ENCODE data around the gene FKBP15. TPM values are rescaled to one million over a fixed set of nuclear protein-coding genes. Genes with fewer than 3 reads are reported as not detected.
"Not testable (repeated sequence)": the region's sequence is repeated elsewhere in the genome, so short reads cannot be mapped to it uniquely, and the experiment has no call there.

Gene FKBP15
- total RNA-seq, 2 donors from 2014 or later, result 12.5 to 45.6 TPM

GRCh38 chr9:113143432-113144227 is 77.4 kb downstream of the FKBP15 start:
- Mint-ChIP-seq H3K36me3 (peaks cover 4 to 6% of the 10 kb centered on the region in 2 donors), H3K9me3 (peaks cover 0 to 4% of the 10 kb centered on the region in 2 donors), H3K27ac (no peak overlapping the region)
- no peak for DNase-seq (ENCODE audit: low spot score in 2 of 2)
- no peak for ATAC-seq

DNA sequence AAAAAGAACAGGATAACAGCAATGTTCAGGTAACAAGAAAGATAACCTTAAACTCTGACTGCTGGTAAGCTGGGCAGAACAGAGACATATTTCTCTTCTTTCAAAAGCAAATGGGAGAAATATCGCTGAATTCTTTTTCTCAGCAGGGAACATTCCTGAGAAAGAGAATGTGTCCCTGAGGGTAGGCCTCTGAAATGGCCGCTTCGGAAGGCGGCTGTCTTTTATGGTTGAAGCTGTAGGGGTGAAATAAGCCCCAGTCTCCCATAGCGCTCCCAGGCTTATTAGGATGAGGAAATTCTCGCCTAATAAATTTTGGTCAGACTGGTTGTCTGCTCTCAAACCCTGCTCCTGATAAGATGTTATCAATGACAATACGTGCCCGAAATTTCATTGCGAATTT is 80.2 kb downstream of the FKBP15 start:
- H3K27ac Mint-ChIP-seq; H3K9me3 Mint-ChIP-seq; ATAC-seq; H3K36me3 Mint-ChIP-seq; DNase-seq (ENCODE audit: low spot score in 2 of 2): not testable (repeated sequence)

GRCh38 chr9:113139953-113140352 is 81.1 kb downstream of the FKBP15 start:
- DNase-seq (ENCODE audit: low spot score in 2 of 2) (no peak), ATAC-seq (no peak)
- H3K9me3 Mint-ChIP-seq, result peaks cover 0 to 4% of the 10 kb centered on the region in 2 donors
- H3K36me3 Mint-ChIP-seq, result peaks cover 4 to 6% of the 10 kb centered on the region in 2 donors
- H3K27ac Mint-ChIP-seq, result no peak overlapping the region

GRCh38 chr9:113139225-113139829 is 81.8 kb downstream of the FKBP15 start:
- H3K27ac Mint-ChIP-seq, result no peak overlapping the region
- peaks cover 4 to 6% of the 10 kb centered on the region in 2 donors for H3K36me3 Mint-ChIP-seq
- ATAC-seq (no peak), DNase-seq (ENCODE audit: low spot score in 2 of 2) (no peak)
- H3K9me3 Mint-ChIP-seq, result peaks cover 0 to 4% of the 10 kb centered on the region in 2 donors

DNA sequence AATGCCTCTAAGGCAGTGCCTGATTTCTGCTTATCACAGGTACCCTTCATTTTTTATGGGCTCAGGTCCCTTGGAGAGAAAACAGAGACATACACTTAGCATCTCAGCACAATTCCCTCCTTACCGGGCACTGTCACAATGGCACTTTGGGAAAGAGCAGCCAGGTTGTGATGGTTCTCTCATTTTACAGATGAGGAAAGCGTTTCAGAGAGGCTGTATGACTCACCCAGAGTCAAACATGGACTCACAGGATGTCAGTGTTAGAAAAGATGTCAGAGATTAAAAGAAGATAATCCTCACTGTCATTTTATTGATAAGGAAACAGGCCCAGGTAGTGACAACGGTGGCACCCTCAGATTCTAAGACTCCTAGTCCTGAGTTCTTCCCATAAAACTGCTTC is 82.3 kb downstream of the FKBP15 start:
- Mint-ChIP-seq H3K9me3 (peaks cover 0 to 4% of the 10 kb centered on the region in 2 donors), H3K36me3 (peaks cover 4 to 6% of the 10 kb centered on the region in 2 donors), H3K27ac (no peak overlapping the region)
- ATAC-seq (no peak), DNase-seq (ENCODE audit: low spot score in 2 of 2) (no peak)

DNA sequence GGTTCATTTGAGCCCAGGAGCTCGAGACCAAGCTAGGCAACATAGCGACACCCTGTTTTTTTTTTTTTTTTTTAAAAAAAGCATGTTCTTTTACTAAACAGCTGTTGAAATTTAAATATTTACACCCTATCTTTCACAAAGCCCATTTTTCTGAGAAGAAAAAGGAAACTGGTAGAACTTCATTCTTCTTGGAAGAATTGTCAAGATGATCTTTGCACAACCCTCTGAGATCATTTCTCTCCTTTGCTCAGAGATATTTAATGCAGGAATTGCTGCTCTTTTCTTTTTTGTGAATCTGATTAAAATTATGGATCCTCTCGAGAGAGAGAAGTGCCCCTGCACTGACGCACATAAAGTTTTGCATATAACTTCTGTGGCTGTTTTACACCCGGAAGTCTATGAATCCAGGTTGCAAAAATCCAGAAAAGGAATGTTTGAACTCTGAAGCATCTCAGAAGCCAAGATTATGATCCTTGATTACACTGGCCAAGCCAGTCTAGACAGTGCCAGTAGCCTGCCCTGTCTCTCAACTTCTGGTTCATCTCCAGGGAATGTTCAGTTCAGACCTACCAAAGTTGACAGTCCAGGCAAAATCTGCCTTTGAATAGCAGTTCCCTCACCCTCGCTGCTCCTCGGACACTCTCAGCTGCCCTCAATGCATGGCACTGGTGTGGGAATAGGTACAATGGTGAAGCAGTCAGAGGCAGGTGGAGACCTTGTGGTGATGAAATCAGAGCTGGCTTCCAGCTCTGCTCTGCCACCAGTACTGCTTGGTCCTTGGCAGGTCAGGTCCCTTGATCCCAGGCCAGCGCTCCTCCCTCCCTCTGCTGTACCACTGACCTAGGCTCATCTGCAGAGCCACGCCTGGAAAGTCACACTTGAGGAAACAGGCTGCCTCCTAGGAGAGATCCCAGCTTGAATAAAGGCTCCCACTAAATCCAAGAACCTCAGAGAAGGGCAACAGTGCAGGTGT is 83.6 kb downstream of the FKBP15 start:
- H3K9me3 Mint-ChIP-seq, result peaks cover 0 to 4% of the 10 kb centered on the region in 2 donors
- peaks cover 4 to 6% of the 10 kb centered on the region in 2 donors for H3K36me3 Mint-ChIP-seq
- no peak overlapping the region for H3K27ac Mint-ChIP-seq
- DNase-seq (ENCODE audit: low spot score in 2 of 2) (no peak), ATAC-seq (no peak)

- DNase-seq (ENCODE audit: low spot score in 2 of 2), result no peak
These were observed 89.4 kb downstream of the FKBP15 start for GRCh38 chr9:113131689-113132151.

GRCh38 chr9:113129884-113130283 is 91.2 kb downstream of the FKBP15 start:
- Mint-ChIP-seq H3K9me3 (no peaks in the 10 kb centered on the region), H3K27ac (no peak overlapping the region), H3K36me3 (no peaks in the 10 kb centered on the region)
- ATAC-seq, result no peak
- DNase-seq (ENCODE audit: low spot score in 2 of 2), result no peak

More at GRCh38 chr9:113131689-113132151, 89.4 kb downstream of the FKBP15 start:
- H3K36me3 Mint-ChIP-seq, result no peaks in the 10 kb centered on the region
- no peak for ATAC-seq
- no peaks in the 10 kb centered on the region for H3K9me3 Mint-ChIP-seq
- no peak overlapping the region for H3K27ac Mint-ChIP-seq

DNA sequence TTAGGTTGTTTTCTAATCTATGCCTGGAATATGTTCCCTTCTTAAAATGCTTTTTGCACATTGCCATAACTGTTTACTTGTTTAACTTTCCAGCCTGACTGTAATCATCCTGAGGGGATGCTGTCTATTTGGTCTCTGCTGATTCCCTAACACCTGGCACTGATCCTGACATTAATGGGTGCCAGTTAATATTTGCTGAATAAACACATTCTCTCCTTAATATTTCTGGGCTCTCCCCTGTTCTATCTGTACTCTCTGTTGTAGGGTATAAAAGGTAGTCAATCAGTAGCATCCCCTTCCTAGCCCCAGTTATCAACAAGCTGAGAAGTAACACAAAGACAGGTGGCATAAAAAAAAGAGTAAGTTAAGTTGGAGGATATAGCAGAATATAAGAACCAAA is 91.6 kb downstream of the FKBP15 start:
- DNase-seq (ENCODE audit: low spot score in 2 of 2), result no peak
- Mint-ChIP-seq H3K9me3 (no peaks in the 10 kb centered on the region), H3K27ac (no peak overlapping the region), H3K36me3 (no peaks in the 10 kb centered on the region)
- ATAC-seq, result no peak

DNA sequence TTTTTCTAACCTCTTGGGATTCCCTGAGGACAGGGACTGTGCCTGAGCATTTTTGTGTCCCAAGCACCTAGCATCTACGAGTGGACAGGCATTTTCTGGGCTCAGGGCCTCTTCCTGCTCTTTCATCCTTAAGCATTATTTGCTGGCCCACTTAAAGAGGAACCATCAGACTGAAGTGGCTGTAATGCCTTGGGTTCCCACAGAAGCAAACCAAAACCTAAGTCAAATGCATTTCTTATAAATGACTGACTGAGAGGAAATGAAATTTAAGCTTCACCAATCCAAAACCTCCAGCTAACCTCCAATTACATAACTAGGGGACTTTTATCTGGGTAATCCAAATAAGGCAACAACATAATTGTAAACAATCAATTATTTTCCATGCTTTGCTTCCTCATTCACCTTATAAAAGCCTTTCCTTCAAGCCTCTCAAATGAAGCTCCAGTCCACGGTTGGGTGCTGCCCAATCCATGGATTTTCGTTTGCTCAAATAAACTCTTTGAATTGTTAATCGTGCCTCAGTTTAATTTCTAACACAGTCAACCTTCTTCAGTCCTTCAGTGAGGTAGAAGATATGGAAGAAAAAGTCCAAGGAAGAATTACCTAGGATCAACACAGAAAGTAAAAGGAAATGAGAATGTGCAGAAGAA is 95.6 kb downstream of the FKBP15 start:
- DNase-seq (ENCODE audit: low spot score in 2 of 2) (no peak), ATAC-seq (no peak)
- Mint-ChIP-seq H3K27ac (no peak overlapping the region), H3K36me3 (no peaks in the 10 kb centered on the region), H3K9me3 (no peaks in the 10 kb centered on the region)

DNA sequence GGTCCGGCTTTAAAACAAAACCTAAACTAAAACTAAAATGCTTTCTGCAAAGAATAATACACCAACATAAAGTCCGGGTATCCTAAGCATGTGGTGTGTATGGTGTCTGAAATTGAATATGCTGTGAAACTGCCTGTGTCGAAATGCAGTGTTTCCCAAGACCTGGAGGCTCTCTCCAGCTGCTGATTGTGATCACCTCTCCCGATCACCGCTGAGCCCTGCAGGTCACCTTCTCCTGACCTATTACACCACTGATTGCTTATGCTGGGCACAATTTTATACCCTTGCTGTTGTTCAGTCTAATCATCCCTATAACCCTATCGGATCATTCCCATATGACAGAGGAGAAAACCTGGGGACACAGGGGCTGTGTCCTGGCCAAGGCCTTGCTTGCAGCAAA is 102.2 kb downstream of the FKBP15 start:
- H3K9me3 Mint-ChIP-seq; H3K36me3 Mint-ChIP-seq; ATAC-seq; DNase-seq (ENCODE audit: low spot score in 2 of 2); H3K27ac Mint-ChIP-seq: not testable (repeated sequence)

Other genes with a start within 250 kb of the FKBP15 start
- 1 to 10 TPM in 1 of 2 donors, under 1 TPM in 1; 0.16 to 1.0 TPM for gene ZNF883, start 209.1 kb downstream of the FKBP15 start, total RNA-seq
- 1 to 10 TPM; 1.7 to 1.9 TPM for gene ZFP37, start 164.6 kb downstream of the FKBP15 start, total RNA-seq
- gene SLC31A2, start 70.3 kb downstream of the FKBP15 start, total RNA-seq, result 1 to 10 TPM; 2.1 to 3.8 TPM
- gene SLC31A1, start 267 bp upstream of the FKBP15 start, total RNA-seq, result 10 to 100 TPM; 11.5 to 14.8 TPM
- gene CDC26, start 54.3 kb upstream of the FKBP15 start, total RNA-seq, result 10 to 100 TPM; 40.3 to 47.7 TPM
- gene PRPF4, start 54.4 kb upstream of the FKBP15 start, total RNA-seq, result 10 to 100 TPM; 45.2 to 50.3 TPM
- gene RNF183, start 82.1 kb upstream of the FKBP15 start, total RNA-seq, result under 1 TPM in 1 of 2 donors, not detected in 1; 0.29 TPM
- gene WDR31, start 119.0 kb upstream of the FKBP15 start, total RNA-seq, result 1 to 10 TPM in 1 of 2 donors, under 1 TPM in 1; 0.41 to 4.9 TPM
- gene BSPRY, start 128.3 kb upstream of the FKBP15 start, total RNA-seq, result 10 to 100 TPM in 1 of 2 donors, 1 to 10 TPM in 1; 7.7 to 29.6 TPM
- 10 to 100 TPM; 17.7 to 23.2 TPM for gene HDHD3, start 155.7 kb upstream of the FKBP15 start, total RNA-seq
- gene ALAD, start 180.0 kb upstream of the FKBP15 start, total RNA-seq, result 10 to 100 TPM; 28.0 to 35.3 TPM
- 10 to 100 TPM; 46.8 to 60.8 TPM for gene POLE3, start 189.4 kb upstream of the FKBP15 start, total RNA-seq
- 1 to 10 TPM in 1 of 2 donors, under 1 TPM in 1; 0.68 to 1.0 TPM for gene C9orf43, start 189.5 kb upstream of the FKBP15 start, total RNA-seq
- gene RGS3, start 242.4 kb upstream of the FKBP15 start, total RNA-seq, result 10 to 100 TPM; 25.7 to 56.1 TPM

Measured in activated naive CD4-positive, alpha-beta T cell treated with anti-CD3 and anti-CD28 coated beads, Interleukin-2, amount 50 U/mL, for 72 hours (primary cell).